ENCODE results near the gene TES.

The TES gene

GRCh38 chr7:116193329-116194087 lies 16.8 kb upstream of the TES start:
- no peak for DNase-seq (ENCODE audit: low spot score)

GRCh38 chr7:116194115-116194514 lies 16.2 kb upstream of the TES start:
- DNase-seq (ENCODE audit: low spot score) = no peak

GRCh38 chr7:116195451-116195850 lies 14.9 kb upstream of the TES start:
- no peak for DNase-seq (ENCODE audit: low spot score)

GRCh38 chr7:116196947-116197346 lies 13.4 kb upstream of the TES start:
- DNase-seq (ENCODE audit: low spot score) = no peak

- no peak for DNase-seq (ENCODE audit: low spot score)
These were observed 13.0 kb upstream of the TES start for GRCh38 chr7:116197360-116197759.

GRCh38 chr7:116198748-116199410 lies 11.5 kb upstream of the TES start:
- DNase-seq (ENCODE audit: low spot score) = no peak

- no peak for DNase-seq (ENCODE audit: low spot score)
These were observed 9.4 kb upstream of the TES start for GRCh38 chr7:116200963-116201362.

GRCh38 chr7:116206141-116206540 lies 4.2 kb upstream of the TES start:
- DNase-seq (ENCODE audit: low spot score) = no peak

- no peak for DNase-seq (ENCODE audit: low spot score)
These were observed 1.4 kb upstream of the TES start for GRCh38 chr7:116208919-116209318.

- DNase-seq (ENCODE audit: low spot score) = peak; percentile 50
These were observed 723 bp upstream of the TES start for GRCh38 chr7:116209561-116210070.

GRCh38 chr7:116211006-116211912 lies 920 bp downstream of the TES start:
- DNase-seq (ENCODE audit: low spot score) = peak; percentile 90

- DNase-seq (ENCODE audit: low spot score) = no peak
These were observed 1.7 kb downstream of the TES start for GRCh38 chr7:116211913-116212596.

- no peak for DNase-seq (ENCODE audit: low spot score)
These were observed 2.5 kb downstream of the TES start for GRCh38 chr7:116212869-116213268.

- DNase-seq (ENCODE audit: low spot score) = no peak
These were observed 3.2 kb downstream of the TES start for GRCh38 chr7:116213361-116214130.

GRCh38 chr7:116214921-116215320 lies 4.6 kb downstream of the TES start:
- DNase-seq (ENCODE audit: low spot score) = no peak

GRCh38 chr7:116215551-116215950 lies 5.2 kb downstream of the TES start:
- no peak for DNase-seq (ENCODE audit: low spot score)

GRCh38 chr7:116216956-116217571 lies 6.7 kb downstream of the TES start:
- DNase-seq (ENCODE audit: low spot score) = peak; percentile 47

GRCh38 chr7:116218051-116218645 lies 7.8 kb downstream of the TES start:
- DNase-seq (ENCODE audit: low spot score) = no peak

- DNase-seq (ENCODE audit: low spot score) = no peak
These were observed 8.4 kb downstream of the TES start for GRCh38 chr7:116218747-116219146.

- DNase-seq (ENCODE audit: low spot score) = no peak
These were observed 8.9 kb downstream of the TES start for GRCh38 chr7:116219288-116219687.

All from CD4-positive, alpha-beta T cell treated with Interleukin-2 at 100 ng/mL for 4 hours (primary cell).